PC-3 (cell line): Measurements from ENCODE around the gene CAMTA1. TPM values are rescaled to one million over a fixed set of nuclear protein-coding genes. Genes with fewer than 3 reads are reported as not detected.

ENCODE experiments used
- ATAC-seq: fragments of 200-7000 bp; cut with Tn5 transposase; 2 replicates; pipeline ENCODE4 v1.9.1; 2020; ENCODE audit warnings: mild to moderate bottlenecking, moderate library complexity
- BruUV-seq: library from RNA; stranded (reverse); fragments of 400-500 nt; replicated peaks from 2 replicates; lab custom pipeline; 2021; lab: Mats Ljungman, UMichigan
- CTCF ChIA-PET: fragments of 300-600 bp; sonication (Branson Sonifier 250); formaldehyde crosslinking; loops from one replicate; lab custom pipeline; 2022; ENCODE audit warnings: antibody characterized with exemption; lab: Charles Lee
- POLR2A ChIA-PET: fragments of 300-600 bp; sonication (Branson Sonifier 250); formaldehyde crosslinking; loops from one replicate; lab custom pipeline; 2022; ENCODE audit warnings: antibody characterized with exemption; ENCODE audit not compliant: unreplicated experiment; lab: Charles Lee
- DNase-seq: peaks from one replicate; pipeline ENCODE4 v3.0.0-alpha.2; 2015
- H2AFZ ChIP-seq: fragments of 300-600 bp; sonication (generic); 2 replicates; pipeline ENCODE4 v1.6.0; 2016; ENCODE audit warnings: antibody characterized with exemption, low read length
- H3F3A ChIP-seq: fragments of 300-600 bp; sonication (generic); one replicate; pipeline ENCODE4 v1.6.0; 2017; ENCODE audit warnings: antibody characterized with exemption, low read length, control low read depth, mild to moderate bottlenecking; ENCODE audit not compliant: unreplicated experiment
- H3K27ac ChIP-seq: fragments of 300-600 bp; sonication (generic); 2 replicates; pipeline ENCODE4 v1.5.1; 2016; ENCODE audit warnings: mild to moderate bottlenecking, low read length
- H3K27me3 ChIP-seq: fragments of 300-600 bp; sonication (generic); 2 replicates; pipeline ENCODE4 v1.6.1; 2016; ENCODE audit warnings: low read length, mixed read lengths
- H3K36me3 ChIP-seq: fragments of 300-600 bp; sonication (generic); 2 replicates; pipeline ENCODE4 v1.6.1; 2016; ENCODE audit warnings: low read depth, mixed run types, low read length, mixed read lengths
- H3K4me1 ChIP-seq: fragments of 300-600 bp; sonication (generic); 2 replicates; pipeline ENCODE4 v1.5.1; 2016; ENCODE audit warnings: low read length; ENCODE audit not compliant: insufficient read depth
- H3K4me2 ChIP-seq: fragments of 300-600 bp; sonication (generic); 2 replicates; pipeline ENCODE4 v1.6.0; 2016; ENCODE audit warnings: low read length
- H3K4me3 ChIP-seq: fragments of 300-600 bp; sonication (generic); 2 replicates; pipeline ENCODE4 v1.5.1; 2016; ENCODE audit warnings: mild to moderate bottlenecking, low read length, mixed read lengths
- H3K79me2 ChIP-seq: fragments of 300-600 bp; sonication (generic); 2 replicates; pipeline ENCODE4 v1.6.1; 2017; ENCODE audit warnings: low read length, mixed read lengths
- H3K9ac ChIP-seq: fragments of 300-600 bp; sonication (generic); 2 replicates; pipeline ENCODE4 v1.6.0; 2016; ENCODE audit warnings: mild to moderate bottlenecking, low read length
- H3K9me2 ChIP-seq: fragments of 300-600 bp; sonication (generic); replicated peaks from 2 replicates; pipeline ENCODE4 v1.6.1; 2016; ENCODE audit warnings: mixed run types, low read length, mixed read lengths
- H3K9me3 ChIP-seq: fragments of 300-600 bp; sonication (generic); 2 replicates; pipeline ENCODE4 v1.6.1; 2016; ENCODE audit warnings: low read length, mixed read lengths
- H4K20me1 ChIP-seq: fragments of 300-600 bp; sonication (generic); 2 replicates; pipeline ENCODE4 v1.6.1; 2016; ENCODE audit warnings: low read length, mixed read lengths
- CTCF ChIP-seq: fragments of 300-600 bp; sonication (generic); conservative IDR thresholded peaks from 2 replicates; pipeline ENCODE4 v1.5.1; 2017; ENCODE audit warnings: antibody characterized with exemption, low read depth, mild to moderate bottlenecking, low read length
- EZH2 ChIP-seq: fragments of 300-600 bp; sonication (generic); IDR thresholded peaks from one replicate; pipeline ENCODE4 v1.6.1; 2017; ENCODE audit warnings: antibody characterized with exemption, mild to moderate bottlenecking, low read length; ENCODE audit not compliant: unreplicated experiment
- EZH2phosphoT487 ChIP-seq: fragments of 300-600 bp; sonication (generic); IDR thresholded peaks from 2 replicates; pipeline ENCODE4 v1.6.1; 2018; ENCODE audit warnings: mild to moderate bottlenecking, antibody characterized with exemption, low read length, borderline replicate concordance
- intact Hi-C: fragments of 100-400 bp; cut with micrococcal nuclease; formaldehyde crosslinking; loops from 2 replicates; pipeline ENCODE4 v1.9.0; 2023
- total RNA-seq: library from RNA; depleted of rRNA; stranded (reverse); fragments of >200 nt; gene quantifications from 2 replicates; pipeline ENCODE4 v1.2.3, GENCODE V29; 2014

CAMTA1 gene
- total RNA-seq, 1 experiment from 2014 or later: 40.8 TPM

GRCh38 chr1:7356079-7356478 lies 570.8 kb downstream of the CAMTA1 start:
- ChIA-PET CTCF (no interaction called here), POLR2A (no interaction called here)
- Histone ChIP-seq H3K27me3 (peaks cover 57% of the 10 kb centered on the region), H3K4me2 (no peak overlapping the region), H3K9ac (no peak overlapping the region), H3K4me1 (no peaks in the 10 kb centered on the region), H3K36me3 (no peaks in the 10 kb centered on the region), H3K27ac (no peak overlapping the region), H3K9me3 (no peaks in the 10 kb centered on the region), H3K9me2 (no peaks in the 10 kb centered on the region), H2AFZ (no peak overlapping the region), H3K4me3 (no peak overlapping the region), H4K20me1 (no peaks in the 10 kb centered on the region), H3F3A (no peaks in the 10 kb centered on the region), H3K79me2 (no peaks in the 10 kb centered on the region)
- TF ChIP-seq EZH2: no peak
- TF ChIP-seq EZH2phosphoT487: no peak
- no peak for TF ChIP-seq CTCF
- DNase-seq (no peak), ATAC-seq (no peak)
- intact Hi-C loops: no loop called here
- no TSS peak for BruUV-seq

- Histone ChIP-seq H3K9me2 (no peaks in the 10 kb centered on the region), H4K20me1 (no peaks in the 10 kb centered on the region), H3F3A (no peaks in the 10 kb centered on the region), H3K9me3 (no peaks in the 10 kb centered on the region), H3K27me3 (peaks cover 66% of the 10 kb centered on the region), H2AFZ (no peak overlapping the region), H3K4me2 (no peak overlapping the region), H3K4me1 (no peaks in the 10 kb centered on the region), H3K79me2 (no peaks in the 10 kb centered on the region), H3K27ac (no peak overlapping the region), H3K9ac (no peak overlapping the region), H3K36me3 (no peaks in the 10 kb centered on the region), H3K4me3 (no peak overlapping the region)
- BruUV-seq: no TSS peak
- ATAC-seq (no peak), DNase-seq (no peak)
- intact Hi-C loops: no loop called here
- ChIA-PET CTCF (no interaction called here), POLR2A (no interaction called here)
- TF ChIP-seq CTCF (no peak), EZH2 (no peak), EZH2phosphoT487 (no peak)
Observed at GRCh38 chr1:7358425-7358824, 573.2 kb downstream of the CAMTA1 start.

- no peaks in the 10 kb centered on the region for H3K9me2 ChIP-seq
- no peaks in the 10 kb centered on the region for H3K4me1 ChIP-seq
- BruUV-seq: no TSS peak
- H3K4me3 ChIP-seq: no peak overlapping the region
- no peak overlapping the region for H3K9ac ChIP-seq
- TF ChIP-seq EZH2phosphoT487 (no peak), CTCF (no peak)
- H3K27ac ChIP-seq: no peak overlapping the region
- intact Hi-C loops: no loop called here
- H3K27me3 ChIP-seq: peaks cover 79% of the 10 kb centered on the region
- no peak overlapping the region for H3K4me2 ChIP-seq
- CTCF ChIA-PET: no interaction called here
- no peaks in the 10 kb centered on the region for H3F3A ChIP-seq
- H2AFZ ChIP-seq: no peak overlapping the region
- H3K9me3 ChIP-seq: no peaks in the 10 kb centered on the region
- ATAC-seq (no peak), DNase-seq (no peak)
- no peaks in the 10 kb centered on the region for H3K36me3 ChIP-seq
- POLR2A ChIA-PET: no interaction called here
- no peaks in the 10 kb centered on the region for H4K20me1 ChIP-seq
- no peaks in the 10 kb centered on the region for H3K79me2 ChIP-seq
Observed at GRCh38 chr1:7360526-7360925, 575.3 kb downstream of the CAMTA1 start.
